Measurements from ENCODE around the gene ISL2.

GRCh38 chr15:76299786-76300185 lies 36.8 kb upstream of the ISL2 start:
- TF ChIP-seq CTCF (IDR thresholded peaks at IDR 0.05), result no peak
- TF ChIP-seq ATOH8 (CRISPR knock-in tag; IDR thresholded peaks at IDR 0.05; ENCODE audit: low read depth), result no peak
- no peak for TF ChIP-seq CEBPB (IDR thresholded peaks at IDR 0.05)
- TF ChIP-seq MAX (IDR thresholded peaks at IDR 0.05), result no peak
- no peak for TF ChIP-seq CHD2 (IDR thresholded peaks at IDR 0.05; ENCODE audit: low read length, partially characterized antibody)
- no peak for TF ChIP-seq FOXS1 (CRISPR knock-in tag; IDR thresholded peaks at IDR 0.05)
- no peak for TF ChIP-seq NFE2L2 (conservative IDR thresholded peaks at IDR 0.05; ENCODE audit: low read length)
- TF ChIP-seq POLR2A (IDR thresholded peaks at IDR 0.05; ENCODE audit: low read length), result no peak
- TF ChIP-seq CBX2 (IDR thresholded peaks at IDR 0.05; ENCODE audit: borderline replicate concordance, low read depth), result no peak
- TF ChIP-seq JUN (IDR thresholded peaks at IDR 0.05), result no peak
